Measurements from ENCODE around the gene INTS6L.

The INTS6L gene

DNA sequence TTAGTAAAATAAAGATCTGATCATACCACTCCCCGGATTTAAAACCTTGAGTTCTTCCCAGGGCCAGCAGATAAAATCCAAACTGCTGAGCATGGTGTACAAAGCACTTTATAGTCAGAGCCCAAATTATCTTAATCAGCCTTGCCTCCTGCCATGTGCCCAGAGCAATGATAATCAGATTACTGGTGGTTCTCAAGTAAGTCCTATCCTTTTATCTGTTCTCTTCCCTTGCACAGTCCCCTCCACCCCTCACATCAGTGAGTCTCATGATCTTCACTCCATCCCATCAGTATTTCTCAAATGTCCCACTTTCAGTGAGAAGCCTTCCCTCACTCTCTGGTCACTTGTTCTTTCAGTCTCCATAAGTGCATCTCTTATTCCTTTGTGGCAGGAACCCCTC lies 22.7 kb downstream of the INTS6L start:
- Mint-ChIP-seq H3K9me3 (peaks cover 19% of the 10 kb centered on the region), H3K4me1 (peaks cover 5% of the 10 kb centered on the region), H3K27me3 (ENCODE audit: low read depth, poor library complexity) (no peaks in the 10 kb centered on the region), H3K36me3 (ENCODE audit: low read depth) (peaks cover 5% of the 10 kb centered on the region), H3K4me3 (no peak overlapping the region), H3K27ac (no peak overlapping the region)
- DNase-seq, result no peak
- TF ChIP-seq, protein P1, sequence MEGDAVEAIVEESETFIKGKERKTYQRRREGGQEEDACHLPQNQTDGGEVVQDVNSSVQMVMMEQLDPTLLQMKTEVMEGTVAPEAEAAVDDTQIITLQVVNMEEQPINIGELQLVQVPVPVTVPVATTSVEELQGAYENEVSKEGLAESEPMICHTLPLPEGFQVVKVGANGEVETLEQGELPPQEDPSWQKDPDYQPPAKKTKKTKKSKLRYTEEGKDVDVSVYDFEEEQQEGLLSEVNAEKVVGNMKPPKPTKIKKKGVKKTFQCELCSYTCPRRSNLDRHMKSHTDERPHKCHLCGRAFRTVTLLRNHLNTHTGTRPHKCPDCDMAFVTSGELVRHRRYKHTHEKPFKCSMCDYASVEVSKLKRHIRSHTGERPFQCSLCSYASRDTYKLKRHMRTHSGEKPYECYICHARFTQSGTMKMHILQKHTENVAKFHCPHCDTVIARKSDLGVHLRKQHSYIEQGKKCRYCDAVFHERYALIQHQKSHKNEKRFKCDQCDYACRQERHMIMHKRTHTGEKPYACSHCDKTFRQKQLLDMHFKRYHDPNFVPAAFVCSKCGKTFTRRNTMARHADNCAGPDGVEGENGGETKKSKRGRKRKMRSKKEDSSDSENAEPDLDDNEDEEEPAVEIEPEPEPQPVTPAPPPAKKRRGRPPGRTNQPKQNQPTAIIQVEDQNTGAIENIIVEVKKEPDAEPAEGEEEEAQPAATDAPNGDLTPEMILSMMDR (IDR thresholded peaks at IDR 0.05), result no peak

DNA sequence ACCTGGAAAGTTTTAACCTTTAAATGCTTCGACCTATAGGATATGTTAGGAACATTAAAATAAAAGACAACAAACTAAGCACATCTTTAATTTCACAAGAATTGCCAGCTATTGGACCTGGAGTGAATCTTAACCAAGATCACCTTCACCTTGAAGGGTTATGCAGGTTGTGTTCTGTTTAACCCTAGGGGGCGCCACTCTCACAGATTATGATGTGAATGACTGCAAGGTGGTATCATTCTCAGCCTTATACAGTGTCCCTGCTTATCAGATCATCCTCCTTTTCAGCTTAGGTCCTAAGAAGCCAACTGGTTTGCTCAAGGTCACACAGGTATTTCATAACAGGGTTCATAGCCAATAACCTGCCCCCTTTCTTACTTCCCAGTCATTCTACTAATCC lies 23.5 kb downstream of the INTS6L start:
- H3K27ac Mint-ChIP-seq, result no peak overlapping the region
- TF ChIP-seq, protein P1 (IDR thresholded peaks at IDR 0.05), result no peak
- peaks cover 19% of the 10 kb centered on the region for H3K9me3 Mint-ChIP-seq
- no peaks in the 10 kb centered on the region for H3K27me3 Mint-ChIP-seq (ENCODE audit: low read depth, poor library complexity)
- no peak for DNase-seq
- H3K4me1 Mint-ChIP-seq, result peaks cover 5% of the 10 kb centered on the region
- H3K36me3 Mint-ChIP-seq (ENCODE audit: low read depth), result no peaks in the 10 kb centered on the region
- H3K4me3 Mint-ChIP-seq, result no peak overlapping the region

DNA sequence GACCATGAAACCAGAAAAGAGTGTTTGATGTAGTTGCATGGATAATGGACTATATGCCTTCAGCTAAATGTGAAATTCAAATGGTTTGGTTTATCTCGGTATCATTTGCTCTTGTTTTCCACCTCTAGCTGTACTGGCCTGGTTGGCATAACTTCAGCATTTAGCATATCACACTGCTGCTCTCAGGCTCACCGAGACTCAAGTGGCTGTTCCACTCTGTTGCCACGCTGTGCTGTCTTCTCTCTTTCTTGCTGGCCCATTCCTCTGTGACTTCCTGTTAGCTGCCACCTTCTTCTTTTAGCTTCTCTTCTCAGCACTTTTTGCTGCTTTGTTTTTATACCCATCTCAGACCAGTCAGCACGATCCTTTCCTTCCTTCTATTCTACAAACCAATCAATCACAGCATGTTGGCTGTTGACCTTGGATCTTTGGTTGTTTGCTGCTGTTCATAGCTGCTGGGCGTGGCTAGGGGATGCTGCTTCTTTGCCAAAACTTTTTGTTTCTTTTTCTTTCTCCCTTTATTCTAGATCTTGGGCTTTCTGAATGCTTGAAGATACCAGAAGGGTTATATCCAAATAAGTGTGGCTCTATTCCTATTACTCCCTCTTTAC lies 24.0 kb downstream of the INTS6L start:
- peaks cover 21% of the 10 kb centered on the region for H3K9me3 Mint-ChIP-seq
- TF ChIP-seq, protein P1 (IDR thresholded peaks at IDR 0.05), result no peak
- peaks cover 5% of the 10 kb centered on the region for H3K4me1 Mint-ChIP-seq
- H3K27me3 Mint-ChIP-seq (ENCODE audit: low read depth, poor library complexity), result no peaks in the 10 kb centered on the region
- no peak overlapping the region for H3K4me3 Mint-ChIP-seq
- no peaks in the 10 kb centered on the region for H3K36me3 Mint-ChIP-seq (ENCODE audit: low read depth)
- H3K27ac Mint-ChIP-seq, result no peak overlapping the region
- DNase-seq, result no peak

DNA sequence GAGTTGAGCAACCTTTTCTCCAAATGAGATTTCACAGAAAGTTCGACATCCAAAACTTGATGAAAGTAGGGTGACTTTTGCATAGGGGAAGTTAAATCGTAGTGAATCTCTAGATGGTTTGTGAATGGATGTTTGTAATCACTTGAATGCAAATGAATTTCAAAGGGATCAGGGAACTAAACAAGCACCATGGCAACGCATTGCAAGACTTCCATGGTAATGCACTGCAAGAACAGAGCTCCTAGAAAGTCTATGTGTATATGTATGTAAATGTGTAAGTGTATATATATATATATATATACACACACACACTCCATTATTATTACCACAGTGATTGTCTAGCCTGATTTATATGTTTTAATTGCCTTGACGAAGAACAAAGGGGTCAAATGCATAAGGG lies 27.3 kb downstream of the INTS6L start:
- peaks cover 29% of the 10 kb centered on the region for H3K9me3 Mint-ChIP-seq
- no peak for DNase-seq
- no peaks in the 10 kb centered on the region for H3K27me3 Mint-ChIP-seq (ENCODE audit: low read depth, poor library complexity)
- H3K36me3 Mint-ChIP-seq (ENCODE audit: low read depth), result peaks cover 19% of the 10 kb centered on the region
- H3K27ac Mint-ChIP-seq, result no peak overlapping the region
- peaks cover 5% of the 10 kb centered on the region for H3K4me1 Mint-ChIP-seq
- H3K4me3 Mint-ChIP-seq, result no peak overlapping the region
- TF ChIP-seq, protein P1 (IDR thresholded peaks at IDR 0.05), result no peak

DNA sequence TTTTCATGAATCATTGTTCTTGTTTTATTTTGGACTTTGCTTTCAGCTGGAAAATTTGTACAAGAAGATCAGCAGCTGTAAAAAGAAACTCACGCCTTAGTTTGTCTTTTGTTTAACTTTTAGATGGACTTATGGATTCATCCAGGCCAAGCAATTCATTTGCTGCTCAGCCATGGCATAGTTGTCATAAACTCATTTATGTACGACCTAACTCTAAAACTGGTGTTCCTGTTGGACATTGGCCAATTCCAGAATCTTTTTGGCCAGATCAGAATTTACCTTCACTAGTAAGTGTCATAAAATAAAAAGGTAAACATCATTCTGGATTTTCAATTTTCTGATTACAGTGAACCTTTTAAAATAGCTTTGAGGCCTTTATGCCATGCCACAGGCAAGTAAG lies 29.1 kb downstream of the INTS6L start:
- Mint-ChIP-seq H3K4me1 (peaks cover 2% of the 10 kb centered on the region), H3K4me3 (no peak overlapping the region), H3K36me3 (ENCODE audit: low read depth) (peaks cover 25% of the 10 kb centered on the region), H3K27ac (no peak overlapping the region), H3K9me3 (peaks cover 22% of the 10 kb centered on the region), H3K27me3 (ENCODE audit: low read depth, poor library complexity) (no peaks in the 10 kb centered on the region)
- TF ChIP-seq, protein P1 (IDR thresholded peaks at IDR 0.05), result no peak
- no peak for DNase-seq

DNA sequence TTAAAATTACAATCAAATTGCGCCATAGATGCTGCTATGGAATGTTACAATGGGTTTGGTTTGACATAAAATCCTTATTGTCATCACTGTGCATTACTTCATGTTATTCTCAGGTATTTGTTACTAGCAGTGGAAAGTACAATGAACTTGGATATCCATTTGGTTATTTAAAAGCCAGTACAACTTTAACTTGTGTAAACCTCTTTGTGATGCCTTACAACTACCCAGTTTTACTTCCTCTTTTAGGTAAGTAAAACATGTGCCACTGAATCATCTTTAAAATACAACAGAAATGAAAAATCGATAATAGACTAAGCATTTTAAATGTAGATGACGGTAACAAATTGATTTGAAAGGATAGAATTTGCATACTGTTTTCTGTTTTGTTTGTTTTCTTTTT lies 35.6 kb downstream of the INTS6L start:
- no peak for DNase-seq
- H3K4me1 Mint-ChIP-seq, result no peaks in the 10 kb centered on the region
- no peaks in the 10 kb centered on the region for H3K27me3 Mint-ChIP-seq (ENCODE audit: low read depth, poor library complexity)

More for the DNA sequence above, 35.6 kb downstream of the INTS6L start:
- no peak overlapping the region for H3K4me3 Mint-ChIP-seq
- no peak overlapping the region for H3K27ac Mint-ChIP-seq
- H3K36me3 Mint-ChIP-seq (ENCODE audit: low read depth), result peaks cover 51% of the 10 kb centered on the region
- TF ChIP-seq, protein P1 (IDR thresholded peaks at IDR 0.05), result no peak
- peaks cover 9% of the 10 kb centered on the region for H3K9me3 Mint-ChIP-seq

Measured in nephron progenitor cell (in vitro differentiated cells).